GM10248 (cell line): Measurements from ENCODE around the gene BICC1.

Experiments
- CTCF ChIA-PET: fragments of 300-600 bp; sonication (Branson Sonifier 250); formaldehyde crosslinking; extraction: SDS; loops from one replicate; lab custom pipeline; 2021; ENCODE audit warnings: antibody characterized with exemption; lab: Yijun Ruan, JAX
- POLR2A ChIA-PET: fragments of 350-650 bp; sonication (Branson Sonifier 250); formaldehyde crosslinking; extraction: SDS; loops from one replicate; lab custom pipeline; 2020; ENCODE audit warnings: antibody characterized with exemption; lab: Yijun Ruan, JAX
- DNase-seq: peaks from one replicate; pipeline ENCODE4 v3.0.0; 2012; ENCODE audit errors: extremely low spot score
- TF ChIP-seq, protein P1 (sequence below): IDR thresholded peaks from 2 replicates; pipeline ENCODE4 v1.5.1; 2012; ENCODE audit warnings: mild to moderate bottlenecking, low read depth; ENCODE audit errors: extremely low read depth, missing control alignments, control extremely low read depth

The BICC1 gene

DNA sequence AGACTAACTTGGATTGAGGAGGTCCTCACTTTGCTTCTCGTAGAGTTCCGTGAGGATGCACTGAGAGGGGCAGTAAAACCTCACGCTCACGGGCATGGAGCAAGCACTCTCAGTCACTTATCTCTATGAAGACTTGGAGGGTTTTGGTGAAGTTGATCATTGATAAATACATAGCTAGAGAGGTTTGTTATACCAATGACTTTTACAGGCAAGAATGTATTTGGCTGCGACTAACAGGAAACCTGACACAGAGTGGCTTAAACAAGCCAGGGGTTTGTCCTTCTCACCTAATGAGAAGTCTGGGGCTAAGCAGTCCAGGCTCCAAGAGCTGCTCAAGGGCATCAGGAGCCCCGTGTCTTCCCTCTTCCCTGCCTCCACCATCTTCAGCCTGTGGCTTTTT, 6.1 kb downstream of the BICC1 start:
- POLR2A ChIA-PET, result no interaction called here
- DNase-seq, result no peak
- TF ChIP-seq, protein P1, sequence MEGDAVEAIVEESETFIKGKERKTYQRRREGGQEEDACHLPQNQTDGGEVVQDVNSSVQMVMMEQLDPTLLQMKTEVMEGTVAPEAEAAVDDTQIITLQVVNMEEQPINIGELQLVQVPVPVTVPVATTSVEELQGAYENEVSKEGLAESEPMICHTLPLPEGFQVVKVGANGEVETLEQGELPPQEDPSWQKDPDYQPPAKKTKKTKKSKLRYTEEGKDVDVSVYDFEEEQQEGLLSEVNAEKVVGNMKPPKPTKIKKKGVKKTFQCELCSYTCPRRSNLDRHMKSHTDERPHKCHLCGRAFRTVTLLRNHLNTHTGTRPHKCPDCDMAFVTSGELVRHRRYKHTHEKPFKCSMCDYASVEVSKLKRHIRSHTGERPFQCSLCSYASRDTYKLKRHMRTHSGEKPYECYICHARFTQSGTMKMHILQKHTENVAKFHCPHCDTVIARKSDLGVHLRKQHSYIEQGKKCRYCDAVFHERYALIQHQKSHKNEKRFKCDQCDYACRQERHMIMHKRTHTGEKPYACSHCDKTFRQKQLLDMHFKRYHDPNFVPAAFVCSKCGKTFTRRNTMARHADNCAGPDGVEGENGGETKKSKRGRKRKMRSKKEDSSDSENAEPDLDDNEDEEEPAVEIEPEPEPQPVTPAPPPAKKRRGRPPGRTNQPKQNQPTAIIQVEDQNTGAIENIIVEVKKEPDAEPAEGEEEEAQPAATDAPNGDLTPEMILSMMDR, result no peak
- CTCF ChIA-PET, result interaction anchor here (0.9 to 4.0 kb wide), 4 partner anchors 9 to 14 kb away, joined by 3 to 34 read pairs (median 6); no protein-coding TSS in a partner anchor

DNA sequence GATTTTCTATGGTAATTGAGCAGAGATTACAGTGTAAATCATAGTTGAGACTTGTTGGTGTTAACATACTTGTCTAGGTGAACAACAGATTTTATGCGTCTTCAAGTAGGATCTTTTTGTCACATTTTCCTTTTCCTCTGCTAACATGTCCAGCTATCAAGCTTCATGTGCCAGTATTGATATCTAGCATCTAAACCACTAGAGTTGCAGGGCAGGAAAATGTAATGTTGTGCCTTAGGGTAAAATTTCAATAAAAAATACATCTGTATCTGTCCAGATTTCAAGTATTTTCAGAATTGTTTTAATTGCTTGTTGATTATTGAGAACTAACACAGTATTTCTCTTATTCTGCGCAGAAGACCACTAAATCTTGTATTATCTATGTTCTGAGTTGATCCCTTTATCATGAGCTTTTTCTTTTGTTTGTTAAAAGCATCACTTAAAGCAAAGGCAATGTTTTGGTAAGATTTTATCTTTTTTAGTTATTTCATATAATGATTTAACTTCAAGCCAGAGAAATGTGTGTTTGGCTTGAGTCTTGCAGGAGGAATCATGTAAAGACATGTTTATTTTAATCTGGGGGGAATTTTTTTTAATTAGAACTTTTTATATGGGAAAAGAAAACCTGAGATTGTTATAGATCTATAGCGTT, 16.5 kb downstream of the BICC1 start:
- TF ChIP-seq, protein P1, result no peak
- ChIA-PET CTCF (interaction anchor here (1.2 to 5.2 kb wide), 5 partner anchors 10 to 1093 kb away, joined by 3 to 34 read pairs (median 4); no protein-coding TSS in a partner anchor), POLR2A (no interaction called here)
- no peak for DNase-seq

DNA sequence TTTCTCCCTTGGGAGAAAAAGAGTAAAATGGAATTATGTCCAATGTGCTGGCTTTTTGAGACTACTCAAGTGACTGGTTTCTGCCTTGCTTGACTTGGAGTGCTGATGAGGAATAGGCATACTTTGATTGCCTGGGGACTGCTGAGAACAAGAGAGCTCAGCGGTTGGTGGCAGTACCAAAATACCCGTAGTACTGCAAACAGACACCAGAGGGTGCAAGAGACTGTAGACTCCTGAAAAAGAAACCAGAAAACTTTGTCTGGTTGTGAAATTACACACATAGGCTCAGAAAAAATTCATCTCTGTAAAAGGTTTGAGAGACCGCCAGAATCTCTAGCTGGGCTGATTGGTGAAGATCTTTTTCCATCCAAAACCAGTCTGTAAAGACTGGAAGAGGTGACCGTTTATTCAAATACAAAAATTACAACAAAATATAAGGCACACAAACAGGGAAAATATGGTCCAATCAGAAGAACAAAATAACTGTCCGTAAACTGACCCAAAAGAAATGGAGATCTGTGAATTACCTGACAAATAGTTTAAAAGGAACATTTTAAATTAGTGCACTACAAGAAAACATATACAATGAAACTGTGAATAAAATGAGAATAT, 18.5 kb downstream of the BICC1 start:
- DNase-seq, result peak; percentile 11
- ChIA-PET CTCF (interaction anchor here (0.6 to 5.2 kb wide), 29 partner anchors 8 to 1095 kb away, joined by 3 to 34 read pairs (median 4); no protein-coding TSS in a partner anchor), POLR2A (no interaction called here)
- TF ChIP-seq, protein P1, result peak; percentile 72

DNA sequence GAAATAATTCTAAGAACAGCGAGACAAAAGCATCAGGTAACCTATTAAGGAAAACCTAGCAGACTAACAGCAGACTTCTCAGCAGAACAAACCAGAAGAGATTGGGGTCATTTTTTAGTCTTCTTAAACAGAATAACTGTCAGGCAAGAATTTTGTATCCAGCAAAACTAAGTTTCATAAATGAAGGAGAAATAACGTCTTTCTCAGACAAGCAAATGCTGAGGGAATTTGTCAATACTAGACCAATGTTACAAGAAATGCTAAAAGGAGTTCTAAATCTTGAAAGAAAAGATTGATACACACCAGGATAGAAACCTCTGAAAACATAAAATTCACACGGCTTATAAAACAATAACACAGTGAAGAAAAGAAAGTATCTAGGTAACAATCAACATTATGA, 22.6 kb downstream of the BICC1 start:
- TF ChIP-seq, protein P1, result no peak
- POLR2A ChIA-PET, result no interaction called here
- no peak for DNase-seq
- CTCF ChIA-PET, result no interaction called here

DNA sequence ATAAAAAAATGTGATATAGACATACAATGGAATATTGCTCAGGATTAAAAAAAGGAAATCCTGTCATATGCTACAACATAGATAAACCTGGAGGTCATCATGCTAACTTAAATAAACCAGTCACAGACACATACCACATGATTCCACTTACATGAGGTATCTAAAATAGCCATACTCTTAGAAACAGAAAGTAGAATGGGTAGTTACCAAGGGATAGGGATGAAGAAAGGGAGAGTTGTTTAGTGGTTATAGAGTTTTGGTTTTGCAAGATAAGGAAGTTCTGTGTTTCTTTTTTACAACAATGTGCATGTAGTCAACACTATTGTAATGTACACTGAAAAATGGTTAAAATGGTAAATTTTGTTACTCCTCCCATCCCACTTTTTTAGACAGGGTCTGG, 30.5 kb downstream of the BICC1 start:
- CTCF ChIA-PET, result interaction anchor here (1.0 to 1.4 kb wide), 2 partner anchors 11 to 12 kb away, joined by 3 read pairs; no protein-coding TSS in a partner anchor
- TF ChIP-seq, protein P1, result no peak
- POLR2A ChIA-PET, result no interaction called here
- DNase-seq, result no peak

DNA sequence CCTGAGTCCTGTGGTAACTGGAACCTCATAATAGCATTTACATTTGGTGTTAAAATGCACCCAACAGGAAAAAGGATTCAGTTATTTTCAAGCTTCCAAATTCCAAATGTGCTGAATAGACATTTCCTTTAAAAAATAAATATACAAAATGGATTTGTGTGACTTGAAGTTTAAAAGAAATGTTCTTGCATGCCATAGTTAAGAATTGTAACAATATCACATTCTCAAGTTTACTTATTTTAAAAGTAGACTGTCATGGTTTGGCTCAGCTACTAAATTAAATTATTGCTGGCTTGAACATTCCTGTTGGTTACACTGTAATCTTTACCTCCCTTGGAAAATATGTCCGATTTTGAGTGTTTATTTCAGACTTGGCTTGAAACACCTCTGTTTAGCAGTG, 31.5 kb downstream of the BICC1 start:
- TF ChIP-seq, protein P1, result no peak
- POLR2A ChIA-PET, result no interaction called here
- no peak for DNase-seq
- CTCF ChIA-PET, result interaction anchor here (1.0 to 1.4 kb wide), 2 partner anchors 10 to 13 kb away, joined by 3 read pairs; no protein-coding TSS in a partner anchor
